AG04450 (cell line): ENCODE results near the gene C10orf90. TPM values are rescaled to one million over a fixed set of nuclear protein-coding genes. Genes with fewer than 3 reads are reported as not detected.

Experiments used
- CTCF ChIA-PET: fragments of 300-600, 350-600 bp; formaldehyde crosslinking; extraction: SDS; loops from one replicate; lab custom pipeline; 2022; ENCODE audit warnings: antibody characterized with exemption, inconsistent platforms; lab: Charles Lee
- POLR2A ChIA-PET: fragments of 350-600 bp; formaldehyde crosslinking; extraction: SDS; loops from one replicate; lab custom pipeline; 2021; ENCODE audit warnings: antibody characterized with exemption, inconsistent platforms; lab: Yijun Ruan, JAX
- DNase-seq: peaks from one replicate; pipeline ENCODE4 v3.0.0-alpha.2; 2011; ENCODE audit warnings: low read depth, low spot score
- H3K27ac ChIP-seq: one replicate; pipeline ENCODE4 v1.5.1; 2012; ENCODE audit warnings: low read depth, low read length, control low read depth
- H3K27me3 ChIP-seq: one replicate; pipeline ENCODE4 v1.6.0; 2012; ENCODE audit warnings: low read length; ENCODE audit not compliant: control insufficient read depth, insufficient read depth
- H3K4me3 ChIP-seq: 2 replicates; pipeline ENCODE4 v1.5.1; 2011; ENCODE audit warnings: mild to moderate bottlenecking, low read depth, low read length, control low read depth
- H3K9me3 ChIP-seq: 2 replicates; pipeline ENCODE4 v1.5.1; 2012; ENCODE audit warnings: low read length; ENCODE audit not compliant: control insufficient read depth, insufficient read depth
- polyA plus RNA-seq: library from polyadenylated mRNA; depleted of rRNA; stranded (reverse); fragments of >200 nt; gene quantifications from 2 replicates; pipeline ENCODE4 v1.2.3, GENCODE V29; 2011
- TF ChIP-seq, protein P1 (sequence below): IDR thresholded peaks from 2 replicates; pipeline ENCODE4 v1.5.1; 2011; ENCODE audit warnings: low read depth, low read length, control low read depth, inconsistent platforms

C10orf90 gene
- polyA plus RNA-seq, 1 experiment: 0.10 TPM

DNA sequence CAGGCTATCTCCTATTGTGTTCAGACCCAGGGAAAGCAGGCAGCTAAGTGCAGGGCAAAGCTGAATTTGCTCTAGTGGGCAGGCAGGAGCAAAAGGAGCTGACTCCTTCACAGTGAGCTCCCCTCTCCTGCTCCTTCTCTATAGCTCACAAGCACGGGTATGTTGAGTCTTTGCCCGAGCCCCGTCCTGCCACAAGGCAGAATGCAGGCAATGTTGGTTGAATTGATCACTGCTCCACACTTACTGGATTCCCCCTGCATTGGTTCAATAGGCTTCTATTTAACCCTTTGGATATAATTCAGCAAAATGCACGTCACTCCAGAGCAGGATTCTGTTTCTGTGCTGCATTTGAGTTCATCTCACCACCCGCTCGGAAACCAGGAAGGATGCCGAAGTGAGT lies 16.2 kb upstream of the C10orf90 start:
- ChIA-PET POLR2A (no interaction called here), CTCF (no interaction called here)
- no peak overlapping the region for H3K4me3 ChIP-seq
- H3K27me3 ChIP-seq: no peaks in the 10 kb centered on the region
- TF ChIP-seq, protein P1, sequence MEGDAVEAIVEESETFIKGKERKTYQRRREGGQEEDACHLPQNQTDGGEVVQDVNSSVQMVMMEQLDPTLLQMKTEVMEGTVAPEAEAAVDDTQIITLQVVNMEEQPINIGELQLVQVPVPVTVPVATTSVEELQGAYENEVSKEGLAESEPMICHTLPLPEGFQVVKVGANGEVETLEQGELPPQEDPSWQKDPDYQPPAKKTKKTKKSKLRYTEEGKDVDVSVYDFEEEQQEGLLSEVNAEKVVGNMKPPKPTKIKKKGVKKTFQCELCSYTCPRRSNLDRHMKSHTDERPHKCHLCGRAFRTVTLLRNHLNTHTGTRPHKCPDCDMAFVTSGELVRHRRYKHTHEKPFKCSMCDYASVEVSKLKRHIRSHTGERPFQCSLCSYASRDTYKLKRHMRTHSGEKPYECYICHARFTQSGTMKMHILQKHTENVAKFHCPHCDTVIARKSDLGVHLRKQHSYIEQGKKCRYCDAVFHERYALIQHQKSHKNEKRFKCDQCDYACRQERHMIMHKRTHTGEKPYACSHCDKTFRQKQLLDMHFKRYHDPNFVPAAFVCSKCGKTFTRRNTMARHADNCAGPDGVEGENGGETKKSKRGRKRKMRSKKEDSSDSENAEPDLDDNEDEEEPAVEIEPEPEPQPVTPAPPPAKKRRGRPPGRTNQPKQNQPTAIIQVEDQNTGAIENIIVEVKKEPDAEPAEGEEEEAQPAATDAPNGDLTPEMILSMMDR: no peak
- H3K27ac ChIP-seq: no peak overlapping the region
- no peak for DNase-seq
- peaks cover 3% of the 10 kb centered on the region; the same call in 1 of the 2 replicates for H3K9me3 ChIP-seq

DNA sequence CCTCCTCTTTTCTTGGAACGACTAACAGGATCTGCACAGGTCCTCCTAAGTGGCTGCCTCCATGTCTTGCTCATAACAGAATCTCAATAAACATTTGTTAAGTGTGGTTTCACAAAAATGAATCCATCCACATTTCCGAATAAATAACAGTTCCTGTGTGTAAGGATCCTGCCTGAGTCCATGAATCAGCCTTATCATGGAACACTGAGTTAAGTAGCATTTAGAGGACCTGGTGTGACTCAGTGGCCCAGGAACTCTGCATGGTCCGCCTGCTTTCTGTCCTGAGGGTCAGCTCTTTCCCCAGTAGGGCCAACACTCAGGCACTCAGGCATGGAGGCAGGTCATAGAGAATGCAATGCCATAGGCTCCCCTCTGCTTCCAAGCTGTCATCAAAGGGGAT lies 15.8 kb upstream of the C10orf90 start:
- ChIA-PET POLR2A (no interaction called here), CTCF (no interaction called here)
- H3K27me3 ChIP-seq: no peaks in the 10 kb centered on the region
- no peak overlapping the region for H3K27ac ChIP-seq
- TF ChIP-seq, protein P1: no peak
- H3K4me3 ChIP-seq: no peak overlapping the region
- peaks cover 3% of the 10 kb centered on the region; the same call in 1 of the 2 replicates for H3K9me3 ChIP-seq
- no peak for DNase-seq

DNA sequence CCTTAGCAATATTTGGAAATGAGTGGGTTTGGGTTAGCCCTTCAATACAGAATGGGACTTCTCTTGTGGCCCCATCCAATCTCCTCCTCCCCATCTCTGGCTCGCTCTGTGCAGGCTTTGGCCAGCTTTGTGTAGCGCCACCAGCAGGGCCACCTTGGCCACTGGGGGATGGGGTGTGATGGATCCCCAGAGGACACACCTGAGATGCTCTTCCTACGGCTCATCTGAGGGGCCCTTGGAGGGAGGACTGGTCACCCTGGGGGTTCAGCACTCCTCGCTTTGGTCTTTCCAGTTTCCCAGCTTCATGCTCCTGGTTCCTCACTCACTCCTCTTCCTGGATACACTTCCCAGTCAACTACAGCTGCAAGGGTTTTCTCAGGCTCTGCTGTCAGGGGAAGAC lies 15.3 kb upstream of the C10orf90 start:
- TF ChIP-seq, protein P1: no peak
- peaks cover 3% of the 10 kb centered on the region; the same call in 1 of the 2 replicates for H3K9me3 ChIP-seq
- H3K4me3 ChIP-seq: no peak overlapping the region
- ChIA-PET CTCF (no interaction called here), POLR2A (no interaction called here)
- H3K27me3 ChIP-seq: no peaks in the 10 kb centered on the region
- H3K27ac ChIP-seq: no peak overlapping the region
- no peak for DNase-seq

DNA sequence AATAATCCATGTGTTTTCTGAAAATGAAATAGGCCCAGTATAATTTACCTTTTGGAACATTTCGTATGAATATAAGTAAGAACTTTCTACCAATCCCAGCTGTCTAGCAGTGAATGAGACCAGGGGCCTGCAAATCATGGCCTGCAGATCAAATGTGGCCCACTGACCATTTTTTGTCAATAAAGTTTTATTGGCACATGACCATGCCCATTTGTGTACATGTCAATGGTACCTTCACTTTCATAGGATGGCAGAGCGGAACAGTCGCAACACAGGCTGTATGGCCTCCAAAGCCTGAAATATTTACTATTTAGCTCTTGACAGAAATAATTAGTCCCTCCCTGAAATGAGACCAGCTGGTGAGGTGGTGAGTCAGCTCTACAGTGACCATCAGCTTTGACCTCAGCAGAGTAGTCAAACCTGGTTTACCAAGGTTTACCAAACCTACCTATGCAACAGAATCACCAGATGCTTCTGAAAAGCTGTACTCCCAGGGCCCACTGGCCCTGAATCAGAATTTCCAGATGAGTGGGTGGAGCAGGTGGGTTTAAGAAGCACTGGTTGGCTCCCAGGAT lies 13.8 kb upstream of the C10orf90 start:
- CTCF ChIA-PET: no interaction called here
- TF ChIP-seq, protein P1: no peak
- H3K27ac ChIP-seq: no peak overlapping the region

DNA sequence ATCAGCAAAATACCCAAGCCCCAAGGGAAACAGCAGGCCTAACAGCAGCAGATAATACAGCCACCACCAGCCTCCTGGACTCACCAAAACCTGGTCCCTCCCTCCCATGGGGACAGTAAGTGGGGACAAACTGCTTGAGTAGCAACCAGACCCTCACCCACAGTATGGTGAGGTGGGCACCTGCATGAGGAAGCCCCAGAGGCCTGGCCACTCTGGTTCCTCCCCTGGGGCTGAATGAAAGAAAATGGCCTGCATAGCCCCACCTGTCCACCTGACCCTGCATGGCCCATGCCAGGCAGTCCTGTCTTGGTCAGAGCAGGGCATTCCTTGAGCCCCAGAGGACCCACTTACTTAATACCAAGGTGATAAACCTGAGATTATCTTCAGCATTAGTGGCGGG lies 13.0 kb upstream of the C10orf90 start:
- Histone ChIP-seq H3K9me3 (peaks cover 3% of the 10 kb centered on the region; the same call in 1 of the 2 replicates), H3K27me3 (no peaks in the 10 kb centered on the region), H3K27ac (no peak overlapping the region), H3K4me3 (no peak overlapping the region)
- ChIA-PET POLR2A (no interaction called here), CTCF (no interaction called here)
- no peak for DNase-seq
- TF ChIP-seq, protein P1: no peak

More for the DNA sequence above, 13.8 kb upstream of the C10orf90 start:
- Histone ChIP-seq H3K4me3 (no peak overlapping the region), H3K9me3 (peaks cover 3% of the 10 kb centered on the region; the same call in 1 of the 2 replicates), H3K27me3 (no peaks in the 10 kb centered on the region)
- POLR2A ChIA-PET: no interaction called here
- no peak for DNase-seq
